ENCODE data around the gene NUMBL. TPM values are rescaled to one million over a fixed set of nuclear protein-coding genes. Genes with fewer than 3 reads are reported as not detected.

The NUMBL gene
- total and polyA plus RNA-seq, 2 experiments from 2014 or later, result 15.7 to 32.1 TPM

- DNase-seq (ENCODE audit: low spot score), result no peak
- no peak overlapping the region for H3K4me2 ChIP-seq
- H2AFZ ChIP-seq, result no peak overlapping the region
- H3K4me1 ChIP-seq (ENCODE audit: insufficient read depth), result no peaks in the 10 kb centered on the region
- 88% methylated on average over 7 of the region's 7 CpGs for WGBS (ENCODE audit: low lambda C conversion rate, missing lambda C conversion rate)
- no peaks in the 10 kb centered on the region for H3K9me3 ChIP-seq (ENCODE audit: low read depth)
- H3K27me3 ChIP-seq, result no peaks in the 10 kb centered on the region
- H3K4me3 ChIP-seq, result no peak overlapping the region
- no peaks in the 10 kb centered on the region for H3K36me3 ChIP-seq (replicated peaks; ENCODE audit: insufficient read depth, low read depth)
- no peaks in the 10 kb centered on the region for H3K9me2 ChIP-seq (replicated peaks; ENCODE audit: insufficient read depth)
- no peaks in the 10 kb centered on the region for H3K79me2 ChIP-seq
- no peak overlapping the region for H3K27ac ChIP-seq
- TF ChIP-seq EZH2 (IDR thresholded peaks at IDR 0.05; ENCODE audit: borderline replicate concordance) (no peak), CTCF (IDR thresholded peaks at IDR 0.05; ENCODE audit: poor library complexity) (no peak), EZH2phosphoT487 (IDR thresholded peaks at IDR 0.05; ENCODE audit: low read depth, severe bottlenecking, unreplicated experiment) (no peak)
- H4K20me1 ChIP-seq (ENCODE audit: insufficient read depth, poor library complexity, severe bottlenecking), result no peaks in the 10 kb centered on the region
Measured at GRCh38 chr19:40622773-40623075, 67.7 kb downstream of the NUMBL start.

- no peak overlapping the region for H3K27ac ChIP-seq
- H3K4me1 ChIP-seq (ENCODE audit: insufficient read depth), result no peaks in the 10 kb centered on the region
- no peak for TF ChIP-seq CTCF (IDR thresholded peaks at IDR 0.05; ENCODE audit: poor library complexity)
- TF ChIP-seq EZH2phosphoT487 (IDR thresholded peaks at IDR 0.05; ENCODE audit: low read depth, severe bottlenecking, unreplicated experiment), result no peak
- TF ChIP-seq EZH2 (IDR thresholded peaks at IDR 0.05; ENCODE audit: borderline replicate concordance), result no peak
- no peaks in the 10 kb centered on the region for H3K9me2 ChIP-seq (replicated peaks; ENCODE audit: insufficient read depth)
- no peaks in the 10 kb centered on the region for H3K27me3 ChIP-seq
- H3K9me3 ChIP-seq (ENCODE audit: low read depth), result no peaks in the 10 kb centered on the region
- H2AFZ ChIP-seq, result no peak overlapping the region
- H3K4me2 ChIP-seq, result no peak overlapping the region
- H4K20me1 ChIP-seq (ENCODE audit: insufficient read depth, poor library complexity, severe bottlenecking), result no peaks in the 10 kb centered on the region
- DNase-seq (ENCODE audit: low spot score), result no peak
- no peak overlapping the region for H3K4me3 ChIP-seq
- WGBS (ENCODE audit: low lambda C conversion rate, missing lambda C conversion rate), result 98% methylated on average over 23 of the region's 24 CpGs
- no peaks in the 10 kb centered on the region for H3K79me2 ChIP-seq
- no peaks in the 10 kb centered on the region for H3K36me3 ChIP-seq (replicated peaks; ENCODE audit: insufficient read depth, low read depth)
Measured at GRCh38 chr19:40621966-40622772, 68.3 kb downstream of the NUMBL start.

- TF ChIP-seq CTCF (IDR thresholded peaks at IDR 0.05; ENCODE audit: poor library complexity) (no peak), EZH2phosphoT487 (IDR thresholded peaks at IDR 0.05; ENCODE audit: low read depth, severe bottlenecking, unreplicated experiment) (no peak), EZH2 (IDR thresholded peaks at IDR 0.05; ENCODE audit: borderline replicate concordance) (no peak)
- Histone ChIP-seq H2AFZ (no peak overlapping the region), H4K20me1 (ENCODE audit: insufficient read depth, poor library complexity, severe bottlenecking) (no peaks in the 10 kb centered on the region), H3K9me2 (replicated peaks; ENCODE audit: insufficient read depth) (no peaks in the 10 kb centered on the region), H3K4me2 (no peak overlapping the region), H3K36me3 (replicated peaks; ENCODE audit: insufficient read depth, low read depth) (no peaks in the 10 kb centered on the region), H3K27ac (no peak overlapping the region), H3K79me2 (no peaks in the 10 kb centered on the region), H3K4me1 (ENCODE audit: insufficient read depth) (no peaks in the 10 kb centered on the region), H3K9me3 (ENCODE audit: low read depth) (no peaks in the 10 kb centered on the region), H3K4me3 (no peak overlapping the region), H3K27me3 (no peaks in the 10 kb centered on the region)
- no peak for DNase-seq (ENCODE audit: low spot score)
- WGBS (ENCODE audit: low lambda C conversion rate, missing lambda C conversion rate), result 84% methylated on average over 2 of the region's 2 CpGs
Measured at GRCh38 chr19:40621283-40621682, 69.2 kb downstream of the NUMBL start.
